Measurements from ENCODE around the gene RPS27L.

DNA sequence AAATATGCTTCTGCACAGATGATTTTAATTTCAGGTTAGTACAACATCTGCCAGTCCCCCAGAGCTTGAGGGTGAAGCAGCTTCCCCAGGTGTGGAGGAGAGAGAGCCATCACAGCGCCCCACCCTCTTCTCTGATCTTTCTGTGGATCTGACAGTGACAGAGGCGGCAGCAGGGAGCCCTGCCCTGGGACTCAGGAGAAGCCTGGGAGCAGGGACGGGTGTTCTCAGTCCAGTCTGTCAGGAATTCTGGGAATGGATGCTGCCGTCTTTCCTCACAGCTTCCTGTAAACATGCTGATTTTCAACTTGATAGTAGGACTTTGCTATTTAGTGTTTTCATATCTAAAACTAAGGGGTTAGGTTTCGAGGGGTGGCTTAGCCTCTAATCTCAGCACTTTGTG is 20.8 kb upstream of the RPS27L start:
- TF ChIP-seq, protein P1, sequence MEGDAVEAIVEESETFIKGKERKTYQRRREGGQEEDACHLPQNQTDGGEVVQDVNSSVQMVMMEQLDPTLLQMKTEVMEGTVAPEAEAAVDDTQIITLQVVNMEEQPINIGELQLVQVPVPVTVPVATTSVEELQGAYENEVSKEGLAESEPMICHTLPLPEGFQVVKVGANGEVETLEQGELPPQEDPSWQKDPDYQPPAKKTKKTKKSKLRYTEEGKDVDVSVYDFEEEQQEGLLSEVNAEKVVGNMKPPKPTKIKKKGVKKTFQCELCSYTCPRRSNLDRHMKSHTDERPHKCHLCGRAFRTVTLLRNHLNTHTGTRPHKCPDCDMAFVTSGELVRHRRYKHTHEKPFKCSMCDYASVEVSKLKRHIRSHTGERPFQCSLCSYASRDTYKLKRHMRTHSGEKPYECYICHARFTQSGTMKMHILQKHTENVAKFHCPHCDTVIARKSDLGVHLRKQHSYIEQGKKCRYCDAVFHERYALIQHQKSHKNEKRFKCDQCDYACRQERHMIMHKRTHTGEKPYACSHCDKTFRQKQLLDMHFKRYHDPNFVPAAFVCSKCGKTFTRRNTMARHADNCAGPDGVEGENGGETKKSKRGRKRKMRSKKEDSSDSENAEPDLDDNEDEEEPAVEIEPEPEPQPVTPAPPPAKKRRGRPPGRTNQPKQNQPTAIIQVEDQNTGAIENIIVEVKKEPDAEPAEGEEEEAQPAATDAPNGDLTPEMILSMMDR (IDR thresholded peaks at IDR 0.05): no peak
- no peak for TF ChIP-seq POLR2A (IDR thresholded peaks at IDR 0.05)

Measured in uterus (tissue), 2 donors.